GM23338 (cell line): ENCODE results near the gene TMEM229B. TPM values are rescaled to one million over a fixed set of nuclear protein-coding genes. Genes with fewer than 3 reads are reported as not detected.

Experiments
- ATAC-seq: fragments of 200-7000 bp; cut with Tn5 transposase; 3 replicates; pipeline ENCODE4 v1.9.1; 2020
- DNase-seq: peaks from one replicate; pipeline ENCODE4 v3.0.0-alpha.2; 2015; ENCODE audit warnings: low spot score
- H2AFZ ChIP-seq: fragments of 200-600 bp; sonication (generic); 2 replicates; pipeline ENCODE4 v1.8.0; 2016; ENCODE audit warnings: antibody characterized with exemption, mild to moderate bottlenecking, moderate library complexity
- H3F3A ChIP-seq: fragments of 200-600 bp; sonication (generic); replicated peaks from 2 replicates; pipeline ENCODE4 v1.8.0; 2017; ENCODE audit warnings: antibody characterized with exemption, mixed run types, low read depth
- H3K27ac ChIP-seq: fragments of 200-600 bp; sonication (generic); 2 replicates; pipeline ENCODE4 v1.6.1; 2016; ENCODE audit warnings: low read depth
- H3K27me3 ChIP-seq: fragments of 200-600 bp; sonication (generic); 2 replicates; pipeline ENCODE4 v1.8.0; 2016; ENCODE audit warnings: mild to moderate bottlenecking, mixed run types, moderate library complexity; ENCODE audit not compliant: insufficient read depth
- H3K36me3 ChIP-seq: fragments of 200-600 bp; sonication (generic); 2 replicates; pipeline ENCODE4 v1.8.0; 2016; ENCODE audit warnings: mild to moderate bottlenecking; ENCODE audit not compliant: insufficient read depth
- H3K4me1 ChIP-seq: fragments of 200-600 bp; sonication (generic); 2 replicates; pipeline ENCODE4 v1.8.0; 2016; ENCODE audit warnings: mild to moderate bottlenecking, moderate library complexity; ENCODE audit not compliant: insufficient read depth
- H3K4me2 ChIP-seq: fragments of 200-600 bp; sonication (generic); 2 replicates; pipeline ENCODE4 v1.7.1; 2017; ENCODE audit warnings: mixed run types
- H3K4me3 ChIP-seq: fragments of 200-600 bp; sonication (generic); 2 replicates; pipeline ENCODE4 v1.6.1; 2016; ENCODE audit warnings: mixed run types
- H3K79me2 ChIP-seq: fragments of 200-600 bp; sonication (generic); replicated peaks from 2 replicates; pipeline ENCODE4 v1.8.0; 2017; ENCODE audit warnings: mild to moderate bottlenecking; ENCODE audit not compliant: insufficient read depth
- H3K9me2 ChIP-seq: fragments of 200-600 bp; sonication (generic); 2 replicates; pipeline ENCODE4 v1.8.0; 2017; ENCODE audit not compliant: insufficient read depth
- H4K20me1 ChIP-seq: fragments of 200-600 bp; sonication (generic); replicated peaks from 2 replicates; pipeline ENCODE4 v1.8.0; 2017; ENCODE audit warnings: mild to moderate bottlenecking; ENCODE audit not compliant: insufficient read depth
- H3K27ac Mint-ChIP-seq: 2 replicates; pipeline ENCODE4 v1.8.0; 2020; ENCODE audit warnings: inconsistent platforms, mild to moderate bottlenecking, moderate library complexity, mixed read lengths
- H3K27me3 Mint-ChIP-seq: 3 replicates; pipeline ENCODE4 v1.8.0; 2022; ENCODE audit warnings: low read depth, mild to moderate bottlenecking, moderate library complexity, mixed read lengths, inconsistent platforms; ENCODE audit not compliant: insufficient read depth, poor library complexity
- H3K36me3 Mint-ChIP-seq: 3 replicates; pipeline ENCODE4 v1.8.0; 2021; ENCODE audit warnings: low read depth, mild to moderate bottlenecking, inconsistent platforms, moderate library complexity, mixed read lengths
- H3K4me1 Mint-ChIP-seq: 3 replicates; pipeline ENCODE4 v1.8.0; 2020; ENCODE audit warnings: mild to moderate bottlenecking, inconsistent platforms, mixed read lengths
- H3K4me3 Mint-ChIP-seq: 3 replicates; pipeline ENCODE4 v1.8.0; 2021; ENCODE audit warnings: moderate library complexity, mild to moderate bottlenecking, inconsistent platforms, mixed read lengths
- H3K9me3 Mint-ChIP-seq: 3 replicates; pipeline ENCODE4 v1.8.0; 2020; ENCODE audit warnings: moderate library complexity, mild to moderate bottlenecking, inconsistent platforms, mixed read lengths
- CREB1 ChIP-seq: fragments of 250-450 bp; sonication (Bioruptor Pico); IDR thresholded peaks from 2 replicates; pipeline ENCODE4 v1.5.0; 2020; ENCODE audit warnings: low read depth, mild to moderate bottlenecking, moderate library complexity
- ETS1 ChIP-seq: IDR thresholded peaks from 2 replicates; pipeline ENCODE4 v1.6.1; 2016; ENCODE audit warnings: antibody characterized with exemption
- EZH2 ChIP-seq: fragments of 200-600 bp; sonication (generic); IDR thresholded peaks from one replicate; pipeline ENCODE4 v1.8.0; 2017; ENCODE audit warnings: antibody characterized with exemption, mild to moderate bottlenecking, low read depth; ENCODE audit not compliant: unreplicated experiment
- EZH2phosphoT487 ChIP-seq: fragments of 200-600 bp; sonication (generic); IDR thresholded peaks from one replicate; pipeline ENCODE4 v1.8.1; 2018; ENCODE audit warnings: antibody characterized with exemption; ENCODE audit not compliant: unreplicated experiment
- JUNB ChIP-seq: IDR thresholded peaks from one replicate; pipeline ENCODE4 v1.6.1; 2016; ENCODE audit warnings: antibody characterized with exemption; ENCODE audit not compliant: unreplicated experiment
- NANOG ChIP-seq: IDR thresholded peaks from 2 replicates; pipeline ENCODE4 v1.6.1; 2016; ENCODE audit warnings: antibody characterized with exemption, borderline replicate concordance
- POLR2AphosphoS5 ChIP-seq: IDR thresholded peaks from 2 replicates; pipeline ENCODE4 v1.6.1; 2016; ENCODE audit warnings: antibody characterized with exemption, low read depth
- STAT1 ChIP-seq: IDR thresholded peaks from one replicate; pipeline ENCODE4 v1.6.1; 2016; ENCODE audit warnings: antibody characterized with exemption; ENCODE audit not compliant: unreplicated experiment
- ZNF114 ChIP-seq: fragments of 250-450 bp; sonication (Bioruptor Pico); IDR thresholded peaks from 2 replicates; pipeline ENCODE4 v1.5.0; 2020; ENCODE audit warnings: mild to moderate bottlenecking, moderate library complexity
- ZNF331 ChIP-seq: fragments of 250-450 bp; sonication (Bioruptor Pico); IDR thresholded peaks from 2 replicates; pipeline ENCODE4 v1.5.0; 2020; ENCODE audit warnings: low read depth, mild to moderate bottlenecking, moderate library complexity
- ZNF462 ChIP-seq: fragments of 250-450 bp; sonication (Bioruptor Pico); IDR thresholded peaks from 2 replicates; pipeline ENCODE4 v1.5.0; 2020; ENCODE audit warnings: mild to moderate bottlenecking, moderate library complexity
- polyA plus RNA-seq: library from polyadenylated mRNA; unstranded; fragments of >200 nt; fragmentation: Nextera tagmentation; extraction: Ambion mirVana; gene quantifications from 2 replicates; pipeline ENCODE4 v1.2.1, GENCODE V29; 2016
- total RNA-seq: library from RNA; depleted of rRNA; stranded (reverse); fragments of >200 nt; shearing (Covaris generic); gene quantifications from 2 replicates; pipeline ENCODE4 v1.2.3, GENCODE V29; 2014
- TF ChIP-seq, protein P1 (sequence below): IDR thresholded peaks from one replicate; pipeline ENCODE4 v1.6.1; 2018; ENCODE audit warnings: antibody characterized with exemption; ENCODE audit not compliant: unreplicated experiment
- TF ChIP-seq, protein P2 (sequence below), 2 experiments: fragments of 200-600 bp in 1 of 2; sonication (generic) in 1 of 2; conservative IDR thresholded peaks; 2 replicates each; pipeline versions ENCODE4 v1.5.1 to v1.6.1; 2016 to 2017; ENCODE audit warnings: antibody characterized with exemption in 2 of 2, low read depth in 2 of 2, mild to moderate bottlenecking in 2 of 2, moderate library complexity in 1 of 2

Gene TMEM229B
- total and polyA plus RNA-seq, 2 experiments from 2014 or later = 0.42 to 2.4 TPM

DNA sequence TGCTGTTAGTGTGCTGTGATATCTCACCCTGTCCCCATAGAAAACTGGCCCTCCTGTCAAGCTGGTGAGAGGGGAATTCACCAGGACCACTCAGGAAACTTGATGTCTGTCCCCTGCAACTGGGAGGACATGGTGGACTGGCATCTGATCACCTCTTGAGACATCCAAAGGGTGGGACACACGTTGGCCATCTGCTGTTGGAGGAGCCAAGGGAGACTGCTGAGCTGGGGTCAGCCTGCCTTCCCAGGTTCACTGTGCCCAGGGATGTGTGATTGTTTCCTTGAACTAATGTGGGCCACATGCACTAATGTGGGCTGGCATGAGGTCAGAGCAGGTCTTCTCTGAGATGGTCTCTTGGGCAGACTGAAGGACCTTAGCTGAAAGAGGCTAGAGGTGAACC is 16.7 kb upstream of the TMEM229B start:
- H3K4me3 ChIP-seq = no peak overlapping the region
- ATAC-seq (no peak), DNase-seq (no peak)
- no peaks in the 10 kb centered on the region for H4K20me1 ChIP-seq
- Mint-ChIP-seq H3K4me3 (no peak overlapping the region), H3K27me3 (peaks cover 2% of the 10 kb centered on the region), H3K27ac (no peak overlapping the region), H3K36me3 (no peaks in the 10 kb centered on the region), H3K9me3 (no peaks in the 10 kb centered on the region; the same call in 2 of the 3 replicates), H3K4me1 (no peaks in the 10 kb centered on the region)
- no peaks in the 10 kb centered on the region for H3K9me2 ChIP-seq
- H3K4me1 ChIP-seq = no peaks in the 10 kb centered on the region
- H3K36me3 ChIP-seq = no peaks in the 10 kb centered on the region
- H3K27me3 ChIP-seq = no peaks in the 10 kb centered on the region
- no peaks in the 10 kb centered on the region for H3K79me2 ChIP-seq
- no peaks in the 10 kb centered on the region for H3F3A ChIP-seq
- no peak overlapping the region for H3K4me2 ChIP-seq
- no peak overlapping the region for H2AFZ ChIP-seq
- no peak overlapping the region for H3K27ac ChIP-seq
- TF ChIP-seq POLR2AphosphoS5 (no peak), EZH2phosphoT487 (no peak), ZNF331 (no peak), JUNB (no peak), EZH2 (no peak), STAT1 (no peak), ZNF114 (CRISPR knock-in tag) (no peak), NANOG (no peak), ETS1 (no peak), ZNF462 (CRISPR knock-in tag) (no peak), CREB1 (CRISPR knock-in tag) (no peak)
- TF ChIP-seq, protein P1, sequence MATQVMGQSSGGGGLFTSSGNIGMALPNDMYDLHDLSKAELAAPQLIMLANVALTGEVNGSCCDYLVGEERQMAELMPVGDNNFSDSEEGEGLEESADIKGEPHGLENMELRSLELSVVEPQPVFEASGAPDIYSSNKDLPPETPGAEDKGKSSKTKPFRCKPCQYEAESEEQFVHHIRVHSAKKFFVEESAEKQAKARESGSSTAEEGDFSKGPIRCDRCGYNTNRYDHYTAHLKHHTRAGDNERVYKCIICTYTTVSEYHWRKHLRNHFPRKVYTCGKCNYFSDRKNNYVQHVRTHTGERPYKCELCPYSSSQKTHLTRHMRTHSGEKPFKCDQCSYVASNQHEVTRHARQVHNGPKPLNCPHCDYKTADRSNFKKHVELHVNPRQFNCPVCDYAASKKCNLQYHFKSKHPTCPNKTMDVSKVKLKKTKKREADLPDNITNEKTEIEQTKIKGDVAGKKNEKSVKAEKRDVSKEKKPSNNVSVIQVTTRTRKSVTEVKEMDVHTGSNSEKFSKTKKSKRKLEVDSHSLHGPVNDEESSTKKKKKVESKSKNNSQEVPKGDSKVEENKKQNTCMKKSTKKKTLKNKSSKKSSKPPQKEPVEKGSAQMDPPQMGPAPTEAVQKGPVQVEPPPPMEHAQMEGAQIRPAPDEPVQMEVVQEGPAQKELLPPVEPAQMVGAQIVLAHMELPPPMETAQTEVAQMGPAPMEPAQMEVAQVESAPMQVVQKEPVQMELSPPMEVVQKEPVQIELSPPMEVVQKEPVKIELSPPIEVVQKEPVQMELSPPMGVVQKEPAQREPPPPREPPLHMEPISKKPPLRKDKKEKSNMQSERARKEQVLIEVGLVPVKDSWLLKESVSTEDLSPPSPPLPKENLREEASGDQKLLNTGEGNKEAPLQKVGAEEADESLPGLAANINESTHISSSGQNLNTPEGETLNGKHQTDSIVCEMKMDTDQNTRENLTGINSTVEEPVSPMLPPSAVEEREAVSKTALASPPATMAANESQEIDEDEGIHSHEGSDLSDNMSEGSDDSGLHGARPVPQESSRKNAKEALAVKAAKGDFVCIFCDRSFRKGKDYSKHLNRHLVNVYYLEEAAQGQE = no peak
- TF ChIP-seq, protein P2, sequence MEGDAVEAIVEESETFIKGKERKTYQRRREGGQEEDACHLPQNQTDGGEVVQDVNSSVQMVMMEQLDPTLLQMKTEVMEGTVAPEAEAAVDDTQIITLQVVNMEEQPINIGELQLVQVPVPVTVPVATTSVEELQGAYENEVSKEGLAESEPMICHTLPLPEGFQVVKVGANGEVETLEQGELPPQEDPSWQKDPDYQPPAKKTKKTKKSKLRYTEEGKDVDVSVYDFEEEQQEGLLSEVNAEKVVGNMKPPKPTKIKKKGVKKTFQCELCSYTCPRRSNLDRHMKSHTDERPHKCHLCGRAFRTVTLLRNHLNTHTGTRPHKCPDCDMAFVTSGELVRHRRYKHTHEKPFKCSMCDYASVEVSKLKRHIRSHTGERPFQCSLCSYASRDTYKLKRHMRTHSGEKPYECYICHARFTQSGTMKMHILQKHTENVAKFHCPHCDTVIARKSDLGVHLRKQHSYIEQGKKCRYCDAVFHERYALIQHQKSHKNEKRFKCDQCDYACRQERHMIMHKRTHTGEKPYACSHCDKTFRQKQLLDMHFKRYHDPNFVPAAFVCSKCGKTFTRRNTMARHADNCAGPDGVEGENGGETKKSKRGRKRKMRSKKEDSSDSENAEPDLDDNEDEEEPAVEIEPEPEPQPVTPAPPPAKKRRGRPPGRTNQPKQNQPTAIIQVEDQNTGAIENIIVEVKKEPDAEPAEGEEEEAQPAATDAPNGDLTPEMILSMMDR (conservative IDR thresholded peaks at IDR 0.05; ENCODE audit: low read depth in 2 of 2) = no peak
